PC-9 (cell line): ENCODE measurements around the gene PDK2.

ENCODE experiments used
- CTCF ChIP-seq: fragments of 200-600 bp; sonication (generic); conservative IDR thresholded peaks from 2 replicates; pipeline ENCODE4 v1.6.1; 2017; ENCODE audit warnings: mixed run types, antibody characterized with exemption, mild to moderate bottlenecking, moderate library complexity
- EZH2 ChIP-seq: fragments of 200-600 bp; sonication (generic); IDR thresholded peaks from 2 replicates; pipeline ENCODE4 v1.8.0; 2017; ENCODE audit warnings: antibody characterized with exemption, low read depth

- no peak for TF ChIP-seq CTCF
- no peak for TF ChIP-seq EZH2
Measured at GRCh38 chr17:50097926-50098325, 2.8 kb downstream of the PDK2 start.
